ENCODE results near the gene FBXO24. TPM values are rescaled to one million over a fixed set of nuclear protein-coding genes. Genes with fewer than 3 reads are reported as not detected.

FBXO24 gene
- polyA plus RNA-seq, 1 donor (not counting 4 experiments of a cell fraction or from before 2014, with no cell fraction given) = 0.22 TPM

- TF ChIP-seq EZH2 (IDR thresholded peaks at IDR 0.05; ENCODE audit: low read length) (no peak), CTCF (optimal IDR thresholded peaks at IDR 0.05 in 1 of 3, IDR thresholded peaks at IDR 0.05 in 1 of 3, conservative IDR thresholded peaks at IDR 0.05 in 1 of 3; ENCODE audit: extremely low read depth in 1 of 3, insufficient read depth in 2 of 3, low read length in 3 of 3) (no peak)
Measured at GRCh38 chr7:100565133-100565571, 21.0 kb upstream of the FBXO24 start.

GRCh38 chr7:100566018-100566531, 20.1 kb upstream of the FBXO24 start:
- no peaks in the 10 kb centered on the region for H3K79me2 ChIP-seq (ENCODE audit: control insufficient read depth, insufficient read depth, low read length)
- H3K9me3 ChIP-seq (ENCODE audit: control insufficient read depth, low read depth, low read length) = no peaks in the 10 kb centered on the region
- no peak for FAIRE-seq
- no peak for TF ChIP-seq EZH2 (IDR thresholded peaks at IDR 0.05; ENCODE audit: low read length)
- no peak for TF ChIP-seq CTCF (optimal IDR thresholded peaks at IDR 0.05 in 1 of 3, IDR thresholded peaks at IDR 0.05 in 1 of 3, conservative IDR thresholded peaks at IDR 0.05 in 1 of 3; ENCODE audit: extremely low read depth in 1 of 3, insufficient read depth in 2 of 3, low read length in 3 of 3)
- no peaks in the 10 kb centered on the region for H3K36me3 ChIP-seq (ENCODE audit: control insufficient read depth in 2 of 2, extremely low read depth in 1 of 2, insufficient read depth in 2 of 2, low read length in 2 of 2)
- no peak overlapping the region for H3K27ac ChIP-seq (ENCODE audit: control insufficient read depth, insufficient read depth, low read length)
- H3K9ac ChIP-seq (ENCODE audit: control insufficient read depth, extremely low read depth, insufficient read depth, low read length) = no peak overlapping the region
- no peak for DNase-seq (ENCODE audit: low read depth, low spot score)
- H2AFZ ChIP-seq (ENCODE audit: control insufficient read depth, low read length) = no peak overlapping the region
- no peaks in the 10 kb centered on the region for H3K9me1 ChIP-seq (ENCODE audit: control insufficient read depth, extremely low read depth, insufficient read depth, low read length)
- no peak overlapping the region for H3K4me3 ChIP-seq (ENCODE audit: control insufficient read depth in 2 of 3, extremely low read depth in 1 of 3, insufficient read depth in 2 of 3, low read depth in 1 of 3, low read length in 3 of 3)
- peaks cover 3% of the 10 kb centered on the region for H3K4me1 ChIP-seq (ENCODE audit: control insufficient read depth, extremely low read depth, insufficient read depth, low read length)
- H4K20me1 ChIP-seq (ENCODE audit: control insufficient read depth, extremely low read depth, insufficient read depth, low read length) = no peaks in the 10 kb centered on the region
- peaks cover 17% of the 10 kb centered on the region for H3K27me3 ChIP-seq (ENCODE audit: control insufficient read depth, extremely low read depth, insufficient read depth, low read length)
- dilution Hi-C loops (cut with MboI; ENCODE audit: extremely low pct_ligation_motif_present, low sequenced_read_pairs) = no loop called here
- no peak overlapping the region for H3K4me2 ChIP-seq (ENCODE audit: control insufficient read depth, extremely low read depth, insufficient read depth, low read depth, low read length)

More at GRCh38 chr7:100565133-100565571, 21.0 kb upstream of the FBXO24 start:
- no peak overlapping the region for H3K4me3 ChIP-seq (ENCODE audit: control insufficient read depth in 2 of 3, extremely low read depth in 1 of 3, insufficient read depth in 2 of 3, low read depth in 1 of 3, low read length in 3 of 3)
- dilution Hi-C loops (cut with MboI; ENCODE audit: extremely low pct_ligation_motif_present, low sequenced_read_pairs) = no loop called here
- no peaks in the 10 kb centered on the region for H3K36me3 ChIP-seq (ENCODE audit: control insufficient read depth in 2 of 2, extremely low read depth in 1 of 2, insufficient read depth in 2 of 2, low read length in 2 of 2)
- no peak overlapping the region for H3K27ac ChIP-seq (ENCODE audit: control insufficient read depth, insufficient read depth, low read length)
- no peak overlapping the region for H2AFZ ChIP-seq (ENCODE audit: control insufficient read depth, low read length)
- no peaks in the 10 kb centered on the region for H4K20me1 ChIP-seq (ENCODE audit: control insufficient read depth, extremely low read depth, insufficient read depth, low read length)
- H3K4me1 ChIP-seq (ENCODE audit: control insufficient read depth, extremely low read depth, insufficient read depth, low read length) = no peaks in the 10 kb centered on the region
- no peaks in the 10 kb centered on the region for H3K9me3 ChIP-seq (ENCODE audit: control insufficient read depth, low read depth, low read length)
- H3K79me2 ChIP-seq (ENCODE audit: control insufficient read depth, insufficient read depth, low read length) = no peaks in the 10 kb centered on the region
- no peak overlapping the region for H3K4me2 ChIP-seq (ENCODE audit: control insufficient read depth, extremely low read depth, insufficient read depth, low read depth, low read length)
- no peak for DNase-seq (ENCODE audit: low read depth, low spot score)
- no peaks in the 10 kb centered on the region for H3K9me1 ChIP-seq (ENCODE audit: control insufficient read depth, extremely low read depth, insufficient read depth, low read length)
- no peak for FAIRE-seq
- H3K9ac ChIP-seq (ENCODE audit: control insufficient read depth, extremely low read depth, insufficient read depth, low read length) = no peak overlapping the region
- H3K27me3 ChIP-seq (ENCODE audit: control insufficient read depth, extremely low read depth, insufficient read depth, low read length) = peaks cover 10% of the 10 kb centered on the region
